SK-N-MC (cell line): ENCODE data around the gene GARIN1A.

ENCODE experiments used
- EZH2 ChIP-seq: fragments of 200-600 bp; sonication (generic); IDR thresholded peaks from one replicate; pipeline ENCODE4 v1.6.1; 2017; ENCODE audit warnings: antibody characterized with exemption
- FOXP2 ChIP-seq: optimal IDR thresholded peaks from 2 replicates; pipeline ENCODE3; 2011; ENCODE audit warnings: mild to moderate bottlenecking, moderate library complexity; ENCODE audit not compliant: insufficient read depth; ENCODE audit errors: extremely low read length, control extremely low read depth
- POLR2AphosphoS5 ChIP-seq: IDR thresholded peaks from 2 replicates; pipeline ENCODE4 v1.6.1; 2012; ENCODE audit warnings: mild to moderate bottlenecking, low read depth, low read length, borderline replicate concordance

- TF ChIP-seq EZH2, result no peak
- no peak for TF ChIP-seq POLR2AphosphoS5
- TF ChIP-seq FOXP2, result no peak
These were observed 4.6 kb downstream of the GARIN1A start for GRCh38 chr7:128676665-128677064.
